ENCODE data around the gene TMOD1. TPM values are rescaled to one million over a fixed set of nuclear protein-coding genes. Genes with fewer than 3 reads are reported as not detected.

The TMOD1 gene
- total RNA-seq, 5 donors from 2014 or later (not counting 1 experiment from before 2014, with no cell fraction given) = 0.70 to 1.9 (median 1.3) TPM

DNA sequence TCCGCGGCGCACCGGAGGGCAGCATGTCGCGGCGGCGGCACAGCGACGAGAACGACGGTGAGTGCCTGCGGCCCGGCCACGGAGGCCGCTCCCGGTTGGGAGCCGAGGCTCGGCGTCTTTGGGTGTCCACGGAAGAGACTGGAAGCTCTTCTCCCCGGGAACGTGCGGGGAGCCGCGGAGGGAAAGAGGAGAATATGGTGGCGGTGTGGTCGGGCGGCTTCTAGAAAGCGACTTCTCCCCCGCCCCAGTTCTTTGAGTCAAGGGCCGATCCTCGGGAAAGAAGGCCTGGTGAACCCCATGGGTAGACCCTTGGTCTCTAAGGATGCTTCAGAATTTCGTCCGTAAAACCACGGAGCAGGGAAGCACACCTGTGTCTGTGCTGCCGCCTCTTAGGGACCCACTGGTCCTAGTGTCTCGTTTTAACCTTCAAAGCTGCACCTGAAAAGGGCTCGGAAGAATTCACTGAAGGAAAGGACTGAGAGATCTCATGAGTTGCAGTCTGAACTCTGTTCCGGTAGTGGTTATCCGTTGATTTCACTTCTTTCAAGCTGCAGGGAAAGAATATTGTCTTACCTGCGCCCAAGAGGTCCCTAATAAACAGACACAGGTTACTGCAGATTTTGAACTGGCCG lies 132.5 kb downstream of the TMOD1 start:
- POLR2A ChIA-PET = interaction anchor here (0.6 to 2.1 kb wide), 11 partner anchors 9 to 979 kb away, joined by 3 to 19 read pairs (median 4); partner anchors contain the start of genes TRMO (in 1 of the 2), XPA (in 1 of the 2) and ZNF782 (in 1 of the 2)
- CTCF ChIA-PET = interaction anchor here (0.8 to 2.0 kb wide), 9 partner anchors 12 to 777 kb away, joined by 3 to 16 read pairs (median 4); partner anchors contain the start of genes TDRD7 (in 1 of the 2) and TRMO (in 1 of the 2)
- ATAC-seq (replicated peaks in 1 of 4) (peak in 1 of 4 experiments; percentile 0), DNase-seq (peak in 6 of 35 experiments; percentile 1 to 44 (median 8))
- 0% methylated on average over 36 of the region's 43 CpGs for WGBS (ENCODE audit: insufficient coverage)
- peak overlapping the region; percentile 88 for H3K27ac ChIP-seq (ENCODE audit: low read length)
- peak overlapping the region; percentile 97 to 99 (median 98) for H3K4me3 Mint-ChIP-seq
- peaks cover 0 to 2% of the 10 kb centered on the region in 2 donors for H3K36me3 ChIP-seq (ENCODE audit: control insufficient read depth in 2 of 2, extremely low read depth in 1 of 2, insufficient read depth in 1 of 2, low read length in 1 of 2)
- no peaks in the 10 kb centered on the region for H3K27me3 ChIP-seq (replicated peaks in 1 of 2; ENCODE audit: control insufficient read depth in 2 of 2, extremely low read depth in 1 of 2, insufficient read depth in 2 of 2, low read length in 1 of 2)
- peaks cover 71 to 76% (median 72%) of the 10 kb centered on the region in 3 donors for H3K4me1 Mint-ChIP-seq
- no peaks in the 10 kb centered on the region for H3K9me3 ChIP-seq
- peak overlapping the region; percentile 59 to 75 for H3K4me3 ChIP-seq (ENCODE audit: control insufficient read depth in 1 of 2, extremely low read depth in 1 of 2, low read length in 1 of 2)
- peaks cover 7% of the 10 kb centered on the region for H3K36me3 Mint-ChIP-seq
- peak overlapping the region; percentile 97 to 100 for H3K27ac Mint-ChIP-seq
- H3K9me3 Mint-ChIP-seq = no peaks in the 10 kb centered on the region
- H3K27me3 Mint-ChIP-seq = no peaks in the 10 kb centered on the region
- H3K4me1 ChIP-seq (ENCODE audit: control insufficient read depth in 1 of 2, extremely low read depth in 1 of 2, insufficient read depth in 2 of 2, low read length in 2 of 2) = peaks cover 21 to 27% of the 10 kb centered on the region in 2 experiments

DNA sequence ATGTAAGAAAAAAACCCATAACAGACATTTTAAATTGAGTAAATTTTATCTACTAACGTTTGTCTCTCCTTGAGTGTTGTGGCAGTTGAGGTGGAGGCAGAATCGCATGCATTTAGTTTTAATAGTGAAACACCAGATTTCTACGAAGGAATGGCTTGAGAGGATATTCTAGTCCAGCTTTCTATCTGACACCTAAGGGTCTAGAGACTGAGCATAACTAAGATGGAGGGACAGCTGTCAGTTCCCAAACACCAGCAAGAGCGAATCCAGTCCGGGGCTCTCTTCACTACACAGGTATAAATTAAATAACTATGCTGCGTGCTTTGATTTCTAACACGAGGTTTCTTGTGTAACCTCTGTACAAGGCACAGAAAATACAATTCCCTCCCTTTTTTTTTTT lies 133.6 kb downstream of the TMOD1 start:
- POLR2A ChIA-PET = no interaction called here
- DNase-seq (no peak), ATAC-seq (replicated peaks in 1 of 4) (no peak)
- H3K27ac ChIP-seq (ENCODE audit: low read length) = peak overlapping the region; percentile 88
- H3K4me1 ChIP-seq (ENCODE audit: control insufficient read depth in 1 of 2, extremely low read depth in 1 of 2, insufficient read depth in 2 of 2, low read length in 2 of 2) = peaks cover 21 to 27% of the 10 kb centered on the region in 2 experiments
- no peaks in the 10 kb centered on the region for H3K27me3 Mint-ChIP-seq
- H3K4me3 ChIP-seq (ENCODE audit: control insufficient read depth in 1 of 2, extremely low read depth in 1 of 2, low read length in 1 of 2) = no peak overlapping the region
- no peaks in the 10 kb centered on the region for H3K9me3 ChIP-seq
- peaks cover 73 to 76% (median 74%) of the 10 kb centered on the region in 3 donors for H3K4me1 Mint-ChIP-seq
- CTCF ChIA-PET = no interaction called here
- H3K27ac Mint-ChIP-seq = peak overlapping the region; percentile 6 to 72
- peaks cover 0 to 5% of the 10 kb centered on the region in 2 donors for H3K36me3 ChIP-seq (ENCODE audit: control insufficient read depth in 2 of 2, extremely low read depth in 1 of 2, insufficient read depth in 1 of 2, low read length in 1 of 2)
- peak overlapping the region; percentile 97 to 99 (median 98) for H3K4me3 Mint-ChIP-seq
- peaks cover 4% of the 10 kb centered on the region for H3K36me3 Mint-ChIP-seq
- WGBS (ENCODE audit: insufficient coverage) = 86% methylated on average over 2 of the region's 7 CpGs
- no peaks in the 10 kb centered on the region for H3K27me3 ChIP-seq (replicated peaks in 1 of 2; ENCODE audit: control insufficient read depth in 2 of 2, extremely low read depth in 1 of 2, insufficient read depth in 2 of 2, low read length in 1 of 2)
- H3K9me3 Mint-ChIP-seq = no peaks in the 10 kb centered on the region

DNA sequence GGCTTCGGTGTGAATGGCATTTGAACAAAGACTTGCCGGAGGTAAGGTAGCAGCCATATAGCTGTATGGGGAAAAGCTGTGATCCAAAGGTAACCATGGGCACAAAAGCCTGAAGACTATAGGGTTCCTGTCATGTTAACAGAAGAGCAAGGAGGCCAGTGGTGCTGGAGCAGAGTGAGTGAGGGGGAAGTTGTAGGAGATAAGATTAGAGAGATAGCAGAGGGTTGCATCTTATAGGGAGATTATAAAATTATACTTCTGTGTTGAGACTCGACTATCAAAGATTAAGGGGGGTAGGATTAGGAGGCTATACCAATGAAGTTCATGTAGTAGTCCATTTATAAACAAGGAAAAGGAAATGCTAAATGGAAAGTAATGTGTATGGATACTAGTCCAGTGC lies 135.4 kb downstream of the TMOD1 start:
- H3K4me1 ChIP-seq (ENCODE audit: control insufficient read depth in 1 of 2, extremely low read depth in 1 of 2, insufficient read depth in 2 of 2, low read length in 2 of 2) = peaks cover 21 to 22% of the 10 kb centered on the region in 2 experiments
- ATAC-seq (replicated peaks in 1 of 4) (no peak), DNase-seq (no peak)
- POLR2A ChIA-PET = no interaction called here
- Mint-ChIP-seq H3K36me3 (peaks cover 13% of the 10 kb centered on the region), H3K27ac (peak overlapping the region in 1 of 2 donors; percentile 55), H3K4me3 (peak overlapping the region; percentile 0 to 48 (median 44)), H3K9me3 (no peaks in the 10 kb centered on the region), H3K27me3 (no peaks in the 10 kb centered on the region), H3K4me1 (peaks cover 69 to 75% (median 72%) of the 10 kb centered on the region in 3 donors)
- WGBS (ENCODE audit: insufficient coverage) = 73% methylated on average over 3 of the region's 3 CpGs
- H3K36me3 ChIP-seq (ENCODE audit: control insufficient read depth in 2 of 2, extremely low read depth in 1 of 2, insufficient read depth in 1 of 2, low read length in 1 of 2) = peaks cover 0 to 11% of the 10 kb centered on the region in 2 donors
- no peak overlapping the region for H3K4me3 ChIP-seq (ENCODE audit: control insufficient read depth in 1 of 2, extremely low read depth in 1 of 2, low read length in 1 of 2)
- no peak overlapping the region for H3K27ac ChIP-seq (ENCODE audit: low read length)
- CTCF ChIA-PET = interaction anchor here in 1 of 2 donors (0.6 kb wide), 1 partner anchor 254 kb away, joined by 3 read pairs; no protein-coding TSS in a partner anchor
- H3K27me3 ChIP-seq (replicated peaks in 1 of 2; ENCODE audit: control insufficient read depth in 2 of 2, extremely low read depth in 1 of 2, insufficient read depth in 2 of 2, low read length in 1 of 2) = no peaks in the 10 kb centered on the region
- no peaks in the 10 kb centered on the region for H3K9me3 ChIP-seq

DNA sequence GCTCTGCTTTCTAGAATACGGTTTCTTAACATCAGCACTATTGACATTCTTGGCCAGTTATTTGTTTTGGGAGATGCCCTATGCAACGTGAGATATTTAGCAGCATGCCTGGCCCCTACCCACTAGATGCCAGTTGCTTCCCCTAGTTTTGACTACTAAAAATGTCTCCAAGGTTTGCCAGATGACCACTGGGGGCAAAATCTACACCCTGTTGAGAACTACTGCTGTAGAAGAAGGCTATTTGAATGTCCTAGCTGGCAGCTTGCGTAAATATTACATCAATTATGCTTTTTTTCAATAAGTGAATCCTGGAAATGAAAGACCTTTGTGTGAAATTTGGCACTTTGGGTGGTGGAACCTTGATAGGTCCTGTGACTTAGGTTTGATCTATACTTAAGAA lies 137.2 kb downstream of the TMOD1 start:
- 100% methylated on average over 1 of the region's 3 CpGs for WGBS (ENCODE audit: insufficient coverage)
- Mint-ChIP-seq H3K9me3 (no peaks in the 10 kb centered on the region), H3K4me1 (peaks cover 59 to 68% (median 68%) of the 10 kb centered on the region in 3 donors), H3K27me3 (no peaks in the 10 kb centered on the region), H3K4me3 (no peak overlapping the region), H3K36me3 (peaks cover 16% of the 10 kb centered on the region), H3K27ac (no peak overlapping the region)
- ATAC-seq (replicated peaks in 1 of 4) (no peak), DNase-seq (peak in 1 of 35 experiments; percentile 9)
- ChIA-PET POLR2A (no interaction called here), CTCF (interaction anchor here in 1 of 2 donors (1.4 kb wide), 1 partner anchor 40 kb away, joined by 3 read pairs; no protein-coding TSS in a partner anchor)
- no peak overlapping the region for H3K4me3 ChIP-seq (ENCODE audit: control insufficient read depth in 1 of 2, extremely low read depth in 1 of 2, low read length in 1 of 2)
- no peaks in the 10 kb centered on the region for H3K27me3 ChIP-seq (replicated peaks in 1 of 2; ENCODE audit: control insufficient read depth in 2 of 2, extremely low read depth in 1 of 2, insufficient read depth in 2 of 2, low read length in 1 of 2)
- peaks cover 0 to 27% of the 10 kb centered on the region in 2 donors for H3K36me3 ChIP-seq (ENCODE audit: control insufficient read depth in 2 of 2, extremely low read depth in 1 of 2, insufficient read depth in 1 of 2, low read length in 1 of 2)
- H3K4me1 ChIP-seq (ENCODE audit: control insufficient read depth in 1 of 2, extremely low read depth in 1 of 2, insufficient read depth in 2 of 2, low read length in 2 of 2) = peaks cover 14 to 15% of the 10 kb centered on the region in 2 experiments
- H3K9me3 ChIP-seq = no peaks in the 10 kb centered on the region
- H3K27ac ChIP-seq (ENCODE audit: low read length) = no peak overlapping the region

DNA sequence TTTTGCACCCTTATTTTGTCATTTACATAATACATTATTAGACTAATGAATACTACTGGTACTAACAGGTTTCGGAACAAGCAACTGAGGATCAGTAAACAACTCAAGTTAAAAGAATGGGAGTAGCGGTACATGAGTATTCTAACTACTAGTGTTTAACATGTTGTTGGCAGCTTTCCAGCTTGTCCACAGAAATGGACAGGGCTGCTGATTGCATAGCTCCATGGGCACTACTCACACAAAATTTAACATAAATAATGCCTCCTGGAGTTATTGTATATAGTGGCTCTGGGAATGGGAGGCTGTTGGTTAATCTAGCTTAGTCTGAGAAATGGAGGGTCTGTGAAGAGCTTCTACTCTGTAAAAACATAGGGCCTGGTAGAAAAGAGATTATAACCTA lies 138.9 kb downstream of the TMOD1 start:
- peaks cover 8 to 9% of the 10 kb centered on the region in 2 experiments for H3K4me1 ChIP-seq (ENCODE audit: control insufficient read depth in 1 of 2, extremely low read depth in 1 of 2, insufficient read depth in 2 of 2, low read length in 2 of 2)
- peaks cover 47 to 57% (median 56%) of the 10 kb centered on the region in 3 donors for H3K4me1 Mint-ChIP-seq
- no peak overlapping the region for H3K27ac ChIP-seq (ENCODE audit: low read length)
- POLR2A ChIA-PET = interaction anchor here in 1 of 2 donors (0.6 kb wide), 1 partner anchor 12 kb away, joined by 3 read pairs; no protein-coding TSS in a partner anchor
- DNase-seq (no peak), ATAC-seq (replicated peaks in 1 of 4) (no peak)
- peaks cover 0 to 34% of the 10 kb centered on the region in 2 donors for H3K36me3 ChIP-seq (ENCODE audit: control insufficient read depth in 2 of 2, extremely low read depth in 1 of 2, insufficient read depth in 1 of 2, low read length in 1 of 2)
- H3K9me3 Mint-ChIP-seq = no peaks in the 10 kb centered on the region
- CTCF ChIA-PET = no interaction called here
- no peaks in the 10 kb centered on the region for H3K9me3 ChIP-seq
- peaks cover 24% of the 10 kb centered on the region for H3K36me3 Mint-ChIP-seq
- WGBS (ENCODE audit: insufficient coverage) = no CpG with 5 or more reads among the region's 2 CpGs
- no peak overlapping the region for H3K27ac Mint-ChIP-seq
- H3K27me3 Mint-ChIP-seq = no peaks in the 10 kb centered on the region
- no peaks in the 10 kb centered on the region for H3K27me3 ChIP-seq (replicated peaks in 1 of 2; ENCODE audit: control insufficient read depth in 2 of 2, extremely low read depth in 1 of 2, insufficient read depth in 2 of 2, low read length in 1 of 2)
- no peak overlapping the region for H3K4me3 Mint-ChIP-seq
- no peak overlapping the region for H3K4me3 ChIP-seq (ENCODE audit: control insufficient read depth in 1 of 2, extremely low read depth in 1 of 2, low read length in 1 of 2)

DNA sequence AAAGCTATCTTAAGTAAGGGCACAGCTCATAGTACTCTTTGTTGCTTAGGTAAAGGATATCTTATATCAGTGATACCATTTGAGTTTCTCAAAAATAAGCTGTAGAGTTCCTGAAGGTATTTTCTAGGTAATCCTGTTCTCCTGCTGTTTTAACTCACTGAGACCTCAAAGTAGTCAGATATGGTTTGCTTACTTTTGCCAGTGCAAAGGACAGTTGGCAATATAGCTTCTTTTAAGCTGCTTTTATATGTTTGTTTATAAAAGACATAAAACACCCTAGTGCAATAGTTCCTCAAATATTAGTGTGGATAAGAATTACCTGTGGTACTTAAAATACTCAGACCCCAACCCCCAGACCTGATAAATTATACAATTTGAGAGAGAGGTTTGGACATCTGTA lies 144.3 kb downstream of the TMOD1 start:
- H3K27me3 Mint-ChIP-seq = no peaks in the 10 kb centered on the region
- CTCF ChIA-PET = interaction anchor here in 1 of 2 donors (0.5 to 1.1 kb wide), 3 partner anchors 12 to 652 kb away, joined by 3 read pairs; partner anchors contain the start of genes NCBP1 and TSTD2

More for the DNA sequence above, 144.3 kb downstream of the TMOD1 start:
- Mint-ChIP-seq H3K9me3 (no peaks in the 10 kb centered on the region), H3K36me3 (peaks cover 38% of the 10 kb centered on the region), H3K4me1 (peaks cover 6 to 13% (median 12%) of the 10 kb centered on the region in 3 donors), H3K4me3 (no peak overlapping the region), H3K27ac (no peak overlapping the region)
- H3K9me3 ChIP-seq = no peaks in the 10 kb centered on the region
- H3K27me3 ChIP-seq (replicated peaks in 1 of 2; ENCODE audit: control insufficient read depth in 2 of 2, extremely low read depth in 1 of 2, insufficient read depth in 2 of 2, low read length in 1 of 2) = no peaks in the 10 kb centered on the region
- no peak for DNase-seq
- POLR2A ChIA-PET = interaction anchor here (0.8 to 1.4 kb wide), 2 partner anchors 11 to 12 kb away, joined by 3 to 4 read pairs; partner anchors contain the start of genes NCBP1 (in 1 of the 2) and TSTD2 (in 1 of the 2)
- peaks cover 5 to 69% of the 10 kb centered on the region in 2 donors for H3K36me3 ChIP-seq (ENCODE audit: control insufficient read depth in 2 of 2, extremely low read depth in 1 of 2, insufficient read depth in 1 of 2, low read length in 1 of 2)
- no peak overlapping the region for H3K27ac ChIP-seq (ENCODE audit: low read length)
- H3K4me3 ChIP-seq (ENCODE audit: control insufficient read depth in 1 of 2, extremely low read depth in 1 of 2, low read length in 1 of 2) = no peak overlapping the region
- H3K4me1 ChIP-seq (ENCODE audit: control insufficient read depth in 1 of 2, extremely low read depth in 1 of 2, insufficient read depth in 2 of 2, low read length in 2 of 2) = no peaks in the 10 kb centered on the region
- no peak for ATAC-seq (replicated peaks in 1 of 4)
